ENCODE data around the gene SLIT1.
A peak's percentile ranks its signal among the peaks of the same experiment; 100 is the strongest.

The SLIT1 gene

DNA sequence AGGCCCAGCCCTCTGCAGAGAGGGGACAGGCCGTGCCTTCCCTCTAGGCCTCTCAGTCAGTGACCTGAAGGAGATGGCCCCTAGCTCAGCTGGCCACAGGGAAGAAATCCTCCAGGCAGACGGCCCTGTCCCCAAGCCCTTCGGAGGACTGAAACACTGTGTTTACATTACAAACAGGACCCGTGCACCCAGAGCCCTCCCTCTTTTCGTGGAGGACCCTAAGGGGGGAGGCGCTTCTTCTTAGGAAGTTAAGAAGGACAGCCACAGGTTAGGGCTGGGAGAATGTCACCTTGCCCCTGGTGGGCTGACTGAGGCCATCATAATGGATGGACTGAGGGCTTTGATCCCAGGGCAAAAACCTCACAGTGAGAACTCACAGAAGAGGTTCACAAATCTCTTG is 154.9 kb downstream of the SLIT1 start:
- H3K4me3 ChIP-seq (ENCODE audit: low read depth, low read length): no peak overlapping the region
- no peak for DNase-seq
- H3K36me3 ChIP-seq: no peaks in the 10 kb centered on the region
- H3K27ac ChIP-seq: no peak overlapping the region
- TF ChIP-seq, protein P1, sequence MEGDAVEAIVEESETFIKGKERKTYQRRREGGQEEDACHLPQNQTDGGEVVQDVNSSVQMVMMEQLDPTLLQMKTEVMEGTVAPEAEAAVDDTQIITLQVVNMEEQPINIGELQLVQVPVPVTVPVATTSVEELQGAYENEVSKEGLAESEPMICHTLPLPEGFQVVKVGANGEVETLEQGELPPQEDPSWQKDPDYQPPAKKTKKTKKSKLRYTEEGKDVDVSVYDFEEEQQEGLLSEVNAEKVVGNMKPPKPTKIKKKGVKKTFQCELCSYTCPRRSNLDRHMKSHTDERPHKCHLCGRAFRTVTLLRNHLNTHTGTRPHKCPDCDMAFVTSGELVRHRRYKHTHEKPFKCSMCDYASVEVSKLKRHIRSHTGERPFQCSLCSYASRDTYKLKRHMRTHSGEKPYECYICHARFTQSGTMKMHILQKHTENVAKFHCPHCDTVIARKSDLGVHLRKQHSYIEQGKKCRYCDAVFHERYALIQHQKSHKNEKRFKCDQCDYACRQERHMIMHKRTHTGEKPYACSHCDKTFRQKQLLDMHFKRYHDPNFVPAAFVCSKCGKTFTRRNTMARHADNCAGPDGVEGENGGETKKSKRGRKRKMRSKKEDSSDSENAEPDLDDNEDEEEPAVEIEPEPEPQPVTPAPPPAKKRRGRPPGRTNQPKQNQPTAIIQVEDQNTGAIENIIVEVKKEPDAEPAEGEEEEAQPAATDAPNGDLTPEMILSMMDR (IDR thresholded peaks at IDR 0.05; ENCODE audit: low read depth, low read length): no peak
- H3K27me3 ChIP-seq (ENCODE audit: insufficient read depth, low read depth, severe bottlenecking): no peaks in the 10 kb centered on the region
- H3K9me3 ChIP-seq (ENCODE audit: severe bottlenecking): no peaks in the 10 kb centered on the region

DNA sequence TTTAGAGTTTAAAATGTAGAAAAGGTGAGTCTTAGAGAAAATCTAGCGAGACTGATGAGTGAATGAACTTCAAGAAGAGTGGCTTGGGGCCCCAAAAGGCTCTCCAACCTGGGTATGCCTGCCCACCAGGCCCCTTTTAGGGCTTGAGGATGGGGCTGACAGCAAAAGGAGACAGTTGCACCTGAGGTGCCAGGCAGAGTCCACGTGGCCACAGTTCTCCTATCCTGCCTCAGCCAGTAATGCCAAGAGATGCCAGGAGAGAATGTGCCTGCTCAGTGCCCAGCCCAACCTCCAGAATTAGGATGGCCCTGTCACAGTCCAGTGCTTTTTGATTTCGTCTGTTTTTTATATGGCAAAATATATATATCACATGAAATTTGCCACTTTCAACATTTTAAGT is 156.5 kb downstream of the SLIT1 start:
- no peak overlapping the region for H3K4me3 ChIP-seq (ENCODE audit: low read depth, low read length)
- TF ChIP-seq, protein P1 (IDR thresholded peaks at IDR 0.05; ENCODE audit: low read depth, low read length): no peak
- H3K36me3 ChIP-seq: no peaks in the 10 kb centered on the region
- H3K27me3 ChIP-seq (ENCODE audit: insufficient read depth, low read depth, severe bottlenecking): no peaks in the 10 kb centered on the region
- H3K27ac ChIP-seq: no peak overlapping the region
- no peak for DNase-seq
- no peaks in the 10 kb centered on the region for H3K9me3 ChIP-seq (ENCODE audit: severe bottlenecking)

DNA sequence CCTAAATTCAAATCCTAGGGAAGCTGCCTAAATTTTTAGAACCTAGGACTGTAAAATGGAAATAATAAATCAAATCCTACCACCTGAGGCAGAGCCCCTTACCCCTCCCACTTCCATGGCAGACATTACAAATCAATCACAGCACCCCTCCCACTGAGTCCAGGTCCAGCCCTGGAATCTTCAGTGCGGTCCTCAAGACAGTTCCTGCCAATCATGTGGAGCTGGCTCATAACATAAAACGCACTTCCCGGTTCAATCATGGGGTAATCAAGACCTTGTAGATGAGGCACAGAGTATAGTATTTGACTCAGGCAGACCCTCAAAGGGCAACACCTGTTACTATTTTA is 157.0 kb downstream of the SLIT1 start:
- no peaks in the 10 kb centered on the region for H3K27me3 ChIP-seq (ENCODE audit: insufficient read depth, low read depth, severe bottlenecking)
- DNase-seq: no peak
- no peak overlapping the region for H3K4me3 ChIP-seq (ENCODE audit: low read depth, low read length)
- H3K36me3 ChIP-seq: no peaks in the 10 kb centered on the region
- TF ChIP-seq, protein P1 (IDR thresholded peaks at IDR 0.05; ENCODE audit: low read depth, low read length): no peak
- H3K9me3 ChIP-seq (ENCODE audit: severe bottlenecking): no peaks in the 10 kb centered on the region
- no peak overlapping the region for H3K27ac ChIP-seq

DNA sequence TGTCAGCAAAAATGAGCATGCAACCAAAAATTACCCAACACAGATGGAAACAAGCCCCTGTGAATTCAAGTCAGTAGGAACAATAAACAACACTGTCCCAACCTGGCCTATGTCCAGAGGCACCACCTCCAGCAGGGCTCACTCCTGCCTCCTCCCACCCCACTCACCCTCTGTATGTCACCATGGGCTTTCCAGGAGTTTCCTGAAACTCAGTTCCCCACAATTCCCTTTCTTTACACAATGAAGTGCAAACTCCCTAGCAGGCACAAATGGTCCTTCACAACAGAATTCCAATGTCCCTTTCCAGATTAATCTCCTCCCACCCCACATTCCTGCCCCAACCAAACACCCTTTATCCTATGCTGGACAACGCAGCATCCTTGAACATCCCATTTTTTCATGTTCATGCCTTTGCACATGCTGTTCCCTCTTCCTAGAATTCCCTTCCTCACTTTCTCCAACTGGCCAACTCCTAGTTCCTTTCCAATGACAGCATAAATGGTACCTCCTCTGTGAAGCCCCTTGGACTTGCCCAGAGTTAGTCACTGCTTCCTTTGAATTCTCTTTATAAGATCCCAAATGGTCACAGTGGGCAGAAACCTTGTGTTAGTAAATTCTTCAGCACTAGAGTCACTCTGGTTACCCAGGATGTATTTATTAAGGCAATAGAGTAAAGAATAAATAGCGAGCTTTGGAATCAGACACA is 157.5 kb downstream of the SLIT1 start:
- no peaks in the 10 kb centered on the region for H3K9me3 ChIP-seq (ENCODE audit: severe bottlenecking)
- TF ChIP-seq, protein P1 (IDR thresholded peaks at IDR 0.05; ENCODE audit: low read depth, low read length): no peak

DNA sequence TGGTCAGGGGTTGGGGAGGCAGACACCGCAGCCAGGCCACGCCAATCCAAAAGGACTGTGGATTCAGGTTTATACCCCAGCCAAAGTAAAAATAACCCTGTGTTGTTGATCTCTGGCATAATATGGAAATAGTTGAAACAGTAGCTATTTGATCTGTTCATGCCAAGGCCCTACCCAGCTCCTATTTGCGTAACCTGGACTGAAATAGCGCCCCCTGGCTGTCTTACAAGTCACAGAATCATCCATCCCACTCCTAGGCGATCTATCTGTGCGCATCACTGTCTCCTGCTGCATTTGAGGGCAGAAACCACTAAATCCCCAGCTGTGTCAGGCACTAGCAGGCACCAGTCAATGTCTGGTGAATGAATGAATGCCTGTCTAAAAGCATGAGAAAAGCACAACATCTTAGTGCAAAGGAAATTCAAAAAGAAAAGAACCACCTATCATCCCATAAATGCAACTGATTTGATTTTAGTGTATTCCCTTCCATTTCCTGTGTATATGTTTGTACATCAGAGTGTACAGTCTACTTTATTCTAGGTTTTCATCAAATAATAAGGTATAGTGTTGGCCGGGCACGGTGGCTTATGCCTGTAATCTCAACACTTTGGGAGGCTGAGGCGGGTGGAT is 160.0 kb downstream of the SLIT1 start:
- no peak overlapping the region for H3K27ac ChIP-seq
- TF ChIP-seq, protein P1 (IDR thresholded peaks at IDR 0.05; ENCODE audit: low read depth, low read length): peak; percentile 83
- no peaks in the 10 kb centered on the region for H3K9me3 ChIP-seq (ENCODE audit: severe bottlenecking)
- H3K36me3 ChIP-seq: no peaks in the 10 kb centered on the region
- DNase-seq: peak; percentile 56
- H3K4me3 ChIP-seq (ENCODE audit: low read depth, low read length): no peak overlapping the region
- H3K27me3 ChIP-seq (ENCODE audit: insufficient read depth, low read depth, severe bottlenecking): no peaks in the 10 kb centered on the region

More for the DNA sequence above, 157.5 kb downstream of the SLIT1 start:
- H3K4me3 ChIP-seq (ENCODE audit: low read depth, low read length): no peak overlapping the region
- H3K36me3 ChIP-seq: no peaks in the 10 kb centered on the region
- H3K27ac ChIP-seq: no peak overlapping the region
- no peaks in the 10 kb centered on the region for H3K27me3 ChIP-seq (ENCODE audit: insufficient read depth, low read depth, severe bottlenecking)
- DNase-seq: no peak

All from WERI-Rb-1 (cell line).